Measurements from ENCODE around the gene GPR52. TPM values are rescaled to one million over a fixed set of nuclear protein-coding genes. Genes with fewer than 3 reads are reported as not detected.

Gene GPR52
- total and polyA plus RNA-seq, 2 of the 4 experiments (the other 2 are of a cell fraction): 0.90 TPM; not detected in 1

DNA sequence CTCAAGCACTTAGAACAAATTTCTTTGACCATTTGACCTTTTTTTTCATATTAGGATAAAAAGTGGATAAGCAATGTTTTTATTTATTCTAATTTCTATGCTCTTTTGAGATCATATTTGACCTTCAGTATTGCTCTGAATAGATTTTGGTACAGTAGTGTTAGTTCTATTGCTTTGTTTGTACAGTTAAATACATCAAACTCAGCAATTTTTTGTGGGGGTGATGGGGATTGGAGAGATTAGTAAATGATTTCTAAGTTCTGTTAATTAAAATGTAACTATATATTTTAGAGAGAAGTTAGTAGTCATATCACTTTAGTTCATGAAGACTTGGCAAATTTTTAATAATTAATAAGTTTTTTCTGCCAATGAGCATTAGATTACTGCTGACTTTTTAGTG, 2.4 kb upstream of the GPR52 start:
- no peak for DNase-seq
- Histone ChIP-seq H3K4me2 (ENCODE audit: low read depth, low read length) (no peak overlapping the region), H3K9me1 (ENCODE audit: insufficient read depth, low read length) (no peaks in the 10 kb centered on the region; the same call in 1 of the 2 replicates), H3K9me3 (ENCODE audit: control insufficient read depth, insufficient read depth, low read length) (no peaks in the 10 kb centered on the region), H2BK5ac (ENCODE audit: low read depth, low read length, poor library complexity, severe bottlenecking) (no peak overlapping the region), H3K4me1 (ENCODE audit: control insufficient read depth, insufficient read depth, low read length) (no peaks in the 10 kb centered on the region), H4K91ac (ENCODE audit: insufficient read depth, low read depth, low read length) (no peak overlapping the region), H3K4me3 (ENCODE audit: insufficient read depth, low read depth, low read length) (no peak overlapping the region), H3K27me3 (ENCODE audit: control insufficient read depth, insufficient read depth, low read length) (no peaks in the 10 kb centered on the region), H3K27ac (ENCODE audit: insufficient read depth, low read length) (no peak overlapping the region), H2AK9ac (replicated peaks; ENCODE audit: low read depth, low read length, poor library complexity) (no peak overlapping the region), H4K20me1 (ENCODE audit: insufficient read depth, low read length) (no peaks in the 10 kb centered on the region), H2BK120ac (ENCODE audit: low read depth, low read length) (no peak overlapping the region), H2AFZ (replicated peaks; ENCODE audit: low read length, poor library complexity) (no peak overlapping the region), H3K56ac (ENCODE audit: extremely low read depth, insufficient read depth, low read length) (no peak overlapping the region), H4K5ac (ENCODE audit: low read depth, low read length) (no peak overlapping the region), H3K36me3 (ENCODE audit: control insufficient read depth, insufficient read depth, low read length) (no peaks in the 10 kb centered on the region), H3K18ac (ENCODE audit: low read depth, low read length) (no peak overlapping the region), H3K14ac (replicated peaks; ENCODE audit: low read depth, low read length) (no peak overlapping the region), H2AK5ac (ENCODE audit: low read depth, low read length) (no peak overlapping the region), H4K8ac (ENCODE audit: low read depth in 2 of 2, low read length in 2 of 2) (no peak overlapping the region), H3K4ac (ENCODE audit: low read depth, low read length) (no peak overlapping the region), H3K79me1 (ENCODE audit: low read depth in 1 of 2, low read length in 2 of 2) (no peaks in the 10 kb centered on the region), H2BK20ac (ENCODE audit: low read depth, low read length) (no peak overlapping the region), H3K23ac (ENCODE audit: low read depth, low read length) (no peak overlapping the region), H3K9ac (ENCODE audit: low read depth, low read length) (no peak overlapping the region), H2BK15ac (ENCODE audit: low read depth, low read length) (no peak overlapping the region)
- in situ Hi-C loops (cut with MboI; ENCODE audit: low sequenced_read_pairs): no loop called here
- ChIA-PET POLR2A (ENCODE audit: unreplicated experiment) (no interaction called here), CTCF (no interaction called here)
- TF ChIP-seq RCOR1 (IDR thresholded peaks at IDR 0.05; ENCODE audit: insufficient replicate concordance, low read length): no peak
- 0 out of 2 replicates have a peak, but pooled peaks have one; percentile 11 for TF ChIP-seq MAFK (IDR thresholded peaks at IDR 0.05; ENCODE audit: low read depth, low read length)
- no peak for ATAC-seq (ENCODE audit: low read depth)
- intact Hi-C loops (cut with micrococcal nuclease): no loop called here
- BruUV-seq (replicated peaks): no TSS peak
- dilution Hi-C loops (cut with HindIII; ENCODE audit: low sequenced_read_pairs, unreplicated experiment): no loop called here

Measured in IMR-90 (cell line).